Ishikawa (cell line): ENCODE results near the gene CHMP4A.

ENCODE experiments used
- EP300 ChIP-seq: IDR thresholded peaks from 2 replicates; pipeline ENCODE4 v1.6.1; 2012; ENCODE audit warnings: borderline replicate concordance
- REST ChIP-seq: IDR thresholded peaks from 2 replicates; pipeline ENCODE4 v1.6.1; 2012; ENCODE audit warnings: low read depth, mild to moderate bottlenecking
- TAF1 ChIP-seq: IDR thresholded peaks from 2 replicates; pipeline ENCODE4 v1.6.1; 2012; ENCODE audit warnings: low read depth, mild to moderate bottlenecking
- TCF12 ChIP-seq: IDR thresholded peaks from 2 replicates; pipeline ENCODE4 v1.6.1; 2012; ENCODE audit warnings: low read depth
- TF ChIP-seq, protein P1 (sequence below): IDR thresholded peaks from 2 replicates; pipeline ENCODE4 v1.6.1; 2012

- TF ChIP-seq REST, result no peak
- TF ChIP-seq TAF1, result peak; percentile 66; the same call in 1 of the 2 replicates
- no peak for TF ChIP-seq TCF12
- TF ChIP-seq, protein P1, sequence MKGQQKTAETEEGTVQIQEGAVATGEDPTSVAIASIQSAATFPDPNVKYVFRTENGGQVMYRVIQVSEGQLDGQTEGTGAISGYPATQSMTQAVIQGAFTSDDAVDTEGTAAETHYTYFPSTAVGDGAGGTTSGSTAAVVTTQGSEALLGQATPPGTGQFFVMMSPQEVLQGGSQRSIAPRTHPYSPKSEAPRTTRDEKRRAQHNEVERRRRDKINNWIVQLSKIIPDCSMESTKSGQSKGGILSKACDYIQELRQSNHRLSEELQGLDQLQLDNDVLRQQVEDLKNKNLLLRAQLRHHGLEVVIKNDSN, result no peak
- TF ChIP-seq EP300, result no peak; the same call in 1 of the 2 replicates
Observed at GRCh38 chr14:24195186-24196070, 17.9 kb downstream of the CHMP4A start, which contains the start of gene TM9SF1.
